Stimulated activated CD8-positive, alpha-beta memory T cell treated with anti-CD3 and anti-CD28 coated beads, Interleukin-15, amount 100 ng/mL, for 4 hours (primary cell): Measurements from ENCODE around the gene EXOC1L.
"Not testable (repeated sequence)": the region's sequence is repeated elsewhere in the genome, so short reads cannot be mapped to it uniquely, and the experiment has no call there.

ENCODE experiments used
- DNase-seq, 2 donors: peaks; one replicate each; pipeline ENCODE4 v3.0.0-alpha.2; 2020; ENCODE audit warnings: low read depth in 2 of 2

EXOC1L gene

DNA sequence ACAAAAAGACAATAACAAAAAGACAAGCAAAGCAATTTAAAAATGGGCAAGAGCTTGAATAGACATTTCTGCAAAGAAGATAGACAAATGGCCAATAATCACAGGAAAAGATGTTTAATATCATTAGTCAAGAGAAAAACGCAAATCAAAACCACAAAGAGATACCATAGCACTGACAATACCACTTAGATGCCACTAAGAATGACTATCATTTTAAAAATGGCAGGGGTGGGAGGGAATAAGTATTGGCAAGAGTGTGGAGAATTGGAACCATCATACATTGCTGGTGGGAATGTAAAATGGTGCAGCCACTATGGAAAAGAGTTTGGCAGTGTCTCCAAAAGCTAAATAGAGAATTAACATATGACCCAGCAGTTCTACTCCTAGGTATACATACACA, 18.8 kb downstream of the EXOC1L start:
- no peak for DNase-seq

DNA sequence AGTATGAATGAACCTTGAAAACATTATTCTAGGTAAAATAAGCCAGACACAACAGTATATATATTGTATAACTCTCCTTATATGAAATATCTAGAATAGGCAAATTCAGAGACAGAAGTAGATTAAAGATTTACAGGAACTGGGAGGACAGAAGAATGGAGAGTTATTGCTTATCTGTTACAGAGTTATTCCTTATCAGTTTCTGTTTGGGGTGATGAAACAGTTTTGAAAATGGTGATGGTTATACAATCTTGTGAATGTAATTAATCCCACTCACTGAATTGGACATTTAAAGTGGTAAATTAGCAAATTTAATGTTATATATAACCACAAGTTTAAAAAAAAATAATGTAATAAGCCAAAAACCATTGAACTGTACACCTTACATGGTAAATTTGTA, 19.4 kb downstream of the EXOC1L start:
- DNase-seq = no peak

DNA sequence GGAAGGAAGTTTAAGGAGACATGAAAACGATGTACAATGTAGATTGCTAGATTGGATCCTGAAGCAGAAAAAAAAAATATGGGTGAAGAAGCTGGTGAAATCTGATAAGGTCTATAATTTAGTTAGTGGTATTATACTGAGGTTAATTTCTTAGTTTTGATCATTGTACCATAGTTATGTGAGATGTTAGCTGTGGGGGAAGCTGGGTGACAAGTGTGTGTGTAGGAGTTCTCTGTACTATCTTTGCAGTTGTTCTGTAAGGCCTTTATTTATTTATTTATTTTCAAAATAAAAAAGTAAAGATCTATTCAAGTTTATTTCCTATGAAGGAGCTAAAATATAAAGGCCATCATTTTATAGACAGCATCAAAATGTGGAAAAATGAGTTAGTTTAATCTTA, 21.4 kb downstream of the EXOC1L start:
- DNase-seq = no peak

DNA sequence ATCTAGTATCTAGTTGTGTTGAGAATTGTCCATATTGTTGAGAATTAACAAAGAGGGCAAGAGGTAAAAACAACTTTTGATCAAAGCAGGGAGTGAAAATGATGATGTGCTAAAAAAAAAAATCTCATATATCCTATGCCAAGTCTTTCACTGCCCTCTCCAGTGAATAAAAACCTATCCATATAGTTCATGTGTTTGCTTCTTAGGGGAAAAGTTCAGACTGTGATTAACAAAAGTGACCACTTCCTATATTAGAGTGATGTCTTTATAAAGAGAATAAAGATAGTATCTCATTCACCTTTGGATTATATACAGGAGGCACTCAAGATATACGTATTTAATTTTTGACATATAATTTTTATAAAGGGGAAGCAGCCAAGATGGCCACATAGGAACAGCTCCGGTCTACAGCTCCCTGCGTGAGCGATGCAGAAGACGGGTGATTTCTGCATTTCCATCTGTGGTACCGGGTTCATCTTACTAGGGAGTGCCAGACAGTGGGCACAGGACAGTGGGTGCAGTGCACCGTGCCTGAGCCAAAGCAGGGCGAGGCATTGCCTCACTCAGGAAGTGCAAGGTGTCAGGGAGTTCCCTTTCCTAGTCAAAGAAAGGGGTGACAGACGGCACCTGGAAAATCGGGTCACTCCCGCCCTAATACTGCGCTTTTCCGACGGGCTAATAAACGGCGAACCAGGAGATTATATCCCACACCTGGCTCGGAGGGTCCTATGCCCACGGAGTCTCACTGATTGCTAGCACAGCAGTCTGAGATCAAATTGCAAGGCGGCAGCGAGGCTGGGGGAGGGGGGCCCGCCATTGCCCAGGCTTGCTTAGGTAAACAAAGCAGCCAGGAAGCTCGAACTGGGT, 22.0 kb downstream of the EXOC1L start:
- DNase-seq = not testable (repeated sequence)

DNA sequence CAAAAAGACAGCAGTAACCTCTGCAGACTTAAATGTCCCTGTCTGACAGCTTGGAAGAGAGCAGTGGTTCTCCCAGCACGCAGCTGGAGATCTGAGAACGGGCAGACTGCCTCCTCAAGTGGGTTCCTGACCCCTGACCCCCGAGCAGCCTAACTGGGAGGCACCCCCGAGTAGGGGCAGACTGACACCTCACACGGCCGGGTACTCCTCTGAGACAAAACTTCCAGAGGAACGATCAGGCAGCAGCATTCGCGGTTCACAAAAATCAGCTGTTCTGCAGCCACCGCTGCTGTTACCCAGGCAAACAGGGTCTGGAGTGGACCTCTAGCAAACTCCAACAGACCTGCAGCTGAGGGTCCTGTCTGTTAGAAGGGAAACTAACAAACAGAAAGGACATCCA, 22.7 kb downstream of the EXOC1L start:
- DNase-seq = not testable (repeated sequence)

DNA sequence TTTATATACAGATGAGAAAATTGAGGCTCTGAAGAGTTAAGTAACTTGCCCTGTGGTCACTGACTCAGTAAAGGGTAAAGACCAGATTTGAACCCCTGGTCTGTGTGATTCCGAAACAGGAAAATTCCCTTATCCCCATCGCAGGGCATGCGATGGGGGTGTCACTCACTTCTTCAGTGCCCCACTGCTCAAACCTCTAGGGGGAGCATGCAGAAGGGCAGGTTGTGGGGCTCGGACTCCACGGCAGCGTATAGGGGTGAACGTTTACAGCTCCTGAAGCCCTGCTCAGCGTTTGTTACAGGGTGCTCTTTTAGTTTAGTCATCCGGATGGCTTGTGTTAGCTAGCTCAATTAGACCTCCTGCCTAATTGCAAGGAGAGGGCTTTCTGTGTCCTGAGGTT, 30.1 kb downstream of the EXOC1L start:
- DNase-seq = no peak

DNA sequence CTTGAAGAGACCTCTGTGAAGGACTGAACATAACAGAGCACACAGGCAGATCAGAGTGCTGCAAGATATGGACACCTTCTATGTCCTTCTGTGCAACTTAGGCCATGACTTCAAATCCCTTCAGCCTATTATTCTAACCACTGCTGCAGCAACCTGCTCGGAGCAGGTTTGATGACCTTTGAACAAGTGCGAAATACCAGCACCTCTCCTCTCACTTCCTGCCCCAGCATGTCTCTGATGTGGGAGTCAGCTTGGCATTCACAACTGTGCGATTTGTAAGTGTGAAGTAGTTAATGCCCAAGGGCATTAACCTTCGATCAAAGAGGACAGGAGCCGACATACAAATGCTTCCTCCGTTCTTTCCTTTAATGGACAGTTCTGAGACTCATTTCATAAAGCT, 32.3 kb downstream of the EXOC1L start:
- DNase-seq = peak in 1 of 2 donors; percentile 8

DNA sequence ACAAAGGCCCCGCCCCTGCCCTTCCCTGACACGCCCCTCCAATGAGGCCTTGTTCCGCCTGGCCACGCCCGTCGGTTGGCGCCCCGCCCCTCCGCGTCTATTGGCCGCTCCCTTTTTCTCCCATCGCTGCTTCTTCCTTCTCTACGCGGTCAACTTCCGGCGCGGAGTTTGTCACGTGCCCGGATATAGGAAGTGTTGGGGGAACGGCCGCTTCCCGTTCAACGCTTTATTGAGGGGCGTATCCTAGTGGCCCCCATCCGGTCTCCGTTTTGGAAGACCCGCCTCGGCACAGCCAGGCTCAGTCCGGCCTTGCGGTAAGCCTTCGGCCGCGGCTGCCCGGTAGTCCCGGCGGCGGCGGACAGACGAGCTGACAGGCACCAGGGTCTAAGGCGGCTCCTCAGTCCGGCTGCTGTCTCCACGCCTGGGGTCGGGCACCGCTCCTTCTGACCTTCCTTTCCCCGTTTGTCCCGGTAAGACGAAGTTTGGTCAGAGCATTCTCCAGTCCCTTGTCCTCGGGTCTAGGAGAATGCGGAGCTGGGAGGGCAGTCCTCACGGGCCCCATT, 34.0 kb downstream of the EXOC1L start, which contains the start of gene EXOC1:
EXOC1 (plus strand) TSS at position 165 of the 563 bp plus-strand sequence. CDS start 4,676 bp downstream, outside the sequence.
- peak; percentile 90 to 94 for DNase-seq

DNA sequence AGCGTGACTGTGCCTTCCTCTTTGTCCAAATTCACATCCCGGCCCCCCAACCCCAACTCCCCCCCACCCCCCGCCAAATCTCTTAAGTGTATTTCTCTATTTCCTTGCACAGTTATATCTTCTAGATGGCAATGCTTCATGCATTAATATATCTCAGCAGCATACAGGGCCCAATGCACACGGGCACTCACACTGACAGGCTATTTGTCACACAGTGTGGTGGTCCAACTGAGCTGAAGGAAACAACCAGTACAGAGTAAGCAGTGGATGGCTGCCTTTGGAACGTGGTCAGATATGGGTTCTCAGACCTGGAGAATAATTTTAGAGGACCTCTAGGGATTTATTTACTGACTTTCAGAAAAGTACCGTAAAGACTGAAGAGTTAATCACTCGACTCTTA, 34.5 kb downstream of the EXOC1L start:
- DNase-seq = no peak

DNA sequence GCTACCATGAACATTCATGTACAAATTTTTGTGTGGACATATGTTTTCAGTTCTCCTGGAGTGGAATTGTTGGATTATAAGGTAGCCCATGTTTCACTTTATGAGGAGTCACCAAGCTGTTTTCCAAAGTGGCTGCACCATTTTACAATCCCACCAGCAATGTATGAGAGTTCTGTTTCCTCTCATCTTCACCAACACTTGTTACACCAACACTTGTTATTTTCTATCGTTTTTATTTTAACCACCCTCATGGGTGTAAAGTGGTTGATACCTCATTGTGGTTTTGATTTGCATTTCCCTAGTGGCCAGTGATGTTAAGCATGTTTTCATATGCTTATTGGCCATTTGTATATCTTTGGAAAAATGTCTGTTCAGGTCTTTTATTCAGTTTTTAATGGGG, 38.0 kb downstream of the EXOC1L start:
- DNase-seq = no peak

DNA sequence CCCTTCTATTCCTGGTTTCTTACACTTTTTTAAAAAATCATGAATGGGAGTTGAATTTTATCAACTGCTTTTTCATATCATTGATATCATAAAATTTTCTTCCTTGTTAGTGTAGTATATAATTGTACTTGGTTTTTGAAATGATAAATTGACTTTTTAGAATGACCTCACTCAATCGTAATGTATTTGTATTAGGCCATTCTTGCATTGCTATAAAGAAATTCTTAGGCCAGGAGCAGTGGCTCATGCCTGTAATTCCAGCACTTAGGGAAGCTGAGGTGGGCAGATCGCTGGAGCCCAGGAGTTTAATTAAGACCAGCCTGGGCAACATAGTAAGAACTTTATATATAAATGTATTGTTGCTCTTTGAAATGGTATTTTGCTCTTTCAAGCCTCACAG, 40.1 kb downstream of the EXOC1L start:
- DNase-seq = no peak

DNA sequence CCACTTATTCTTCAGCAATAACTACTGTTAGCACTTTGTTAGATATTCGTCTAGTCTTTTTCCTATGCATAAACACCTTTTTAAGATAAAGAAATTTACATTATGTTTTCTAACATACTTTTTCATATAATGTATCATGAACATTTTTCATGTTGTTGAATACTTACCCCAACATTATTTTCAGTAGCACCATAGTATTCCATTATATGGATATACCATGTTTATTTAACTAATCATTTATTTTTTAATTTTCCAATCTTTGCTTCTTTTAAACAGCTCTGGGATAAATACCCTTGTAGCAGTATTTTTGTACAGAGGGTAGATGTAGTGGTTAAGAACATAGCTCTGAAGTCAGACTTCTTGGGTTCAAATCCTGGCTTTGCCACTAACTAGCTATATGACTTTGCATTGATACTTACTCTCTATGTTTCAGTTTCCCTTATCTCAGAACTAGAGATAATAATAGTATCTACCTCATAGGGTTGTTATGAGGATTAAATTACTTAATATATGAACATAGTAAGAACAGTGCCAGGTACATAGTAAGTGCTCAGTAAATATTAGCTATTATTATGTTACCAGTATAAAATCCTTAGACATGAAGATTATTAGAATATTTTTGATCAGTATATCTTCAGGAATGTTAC, 45.1 kb downstream of the EXOC1L start:
- no peak for DNase-seq

DNA sequence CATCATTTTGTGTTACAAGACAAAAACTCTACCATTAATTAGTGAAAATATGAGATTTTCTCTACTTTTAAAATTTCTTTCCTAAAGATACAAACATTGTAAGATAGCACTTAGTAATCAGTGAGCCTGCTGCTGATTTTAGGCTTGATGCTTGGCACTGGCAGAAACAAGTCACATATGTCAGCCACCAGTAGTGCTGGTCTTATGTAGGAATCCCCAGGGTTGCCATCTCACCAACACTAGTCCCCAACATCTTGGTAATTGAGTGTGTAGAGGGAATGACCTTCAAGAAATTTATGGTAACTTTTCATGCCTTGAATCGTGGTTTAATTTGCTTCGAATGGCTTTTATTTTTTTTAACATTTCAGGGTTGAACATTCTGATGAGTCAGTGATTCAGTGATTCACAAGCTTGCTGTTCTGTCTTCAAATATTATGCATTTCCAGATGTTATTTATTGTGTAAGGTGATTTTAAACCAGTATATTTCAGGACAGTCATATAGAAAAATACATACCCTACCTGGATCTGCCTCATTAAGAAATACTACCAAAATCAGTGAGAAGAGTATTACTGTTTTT, 45.7 kb downstream of the EXOC1L start:
- DNase-seq = no peak

DNA sequence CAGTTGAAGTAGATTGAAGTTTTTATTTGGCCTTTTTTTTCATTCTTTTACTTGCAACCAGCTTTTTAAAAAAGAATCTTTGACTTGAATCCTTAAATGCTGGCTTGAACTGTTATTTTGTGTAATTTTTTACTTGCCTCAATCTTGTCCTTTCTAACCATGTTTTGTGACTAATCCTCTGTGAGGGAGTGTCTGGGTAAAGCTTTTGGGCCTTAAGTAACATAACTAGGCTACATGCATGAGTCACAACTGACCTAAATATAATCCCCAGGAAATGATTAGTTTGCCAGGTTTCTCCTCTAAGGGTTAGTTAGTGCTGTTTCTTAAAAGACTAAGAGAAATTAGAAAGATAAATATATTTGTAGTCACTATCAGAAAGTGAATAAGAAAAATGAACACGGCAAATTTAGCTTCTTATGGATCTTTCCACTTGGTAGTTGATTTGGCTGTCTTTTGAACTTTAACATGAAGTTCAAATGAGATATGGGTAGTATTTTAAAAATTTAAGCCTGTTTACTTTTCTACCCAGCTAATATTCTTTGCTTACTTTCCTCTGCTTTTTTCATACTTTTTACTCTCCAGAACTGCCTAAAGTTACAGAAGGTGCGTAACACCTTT, 46.8 kb downstream of the EXOC1L start:
- DNase-seq = no peak

DNA sequence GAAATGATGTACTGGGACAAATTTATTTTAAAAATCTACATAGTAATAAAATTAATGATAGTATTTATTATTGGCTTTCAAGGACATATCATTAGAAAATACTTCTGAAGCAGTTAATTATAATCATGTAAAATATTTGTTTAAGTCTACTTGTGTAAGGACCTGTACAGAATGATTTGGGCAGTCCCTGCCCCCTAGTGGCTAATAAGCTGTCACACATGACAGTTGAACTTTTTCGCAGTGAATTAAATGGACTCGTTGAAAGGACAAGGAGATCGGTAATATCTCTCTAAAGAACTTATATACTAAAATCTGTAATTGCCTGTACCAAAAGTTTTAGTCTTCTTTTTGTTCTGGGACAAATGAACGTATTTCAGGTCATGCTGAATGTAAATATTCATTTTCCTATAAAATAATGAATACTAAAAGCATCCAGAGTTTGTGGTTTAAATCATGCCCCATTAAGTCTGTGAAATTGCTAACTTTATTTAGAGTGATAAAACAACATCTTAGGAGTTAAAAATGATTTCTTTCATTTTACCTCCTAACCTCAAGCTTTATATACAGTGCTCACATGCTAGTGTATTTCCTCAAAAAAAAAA, 47.5 kb downstream of the EXOC1L start:
- DNase-seq = no peak

DNA sequence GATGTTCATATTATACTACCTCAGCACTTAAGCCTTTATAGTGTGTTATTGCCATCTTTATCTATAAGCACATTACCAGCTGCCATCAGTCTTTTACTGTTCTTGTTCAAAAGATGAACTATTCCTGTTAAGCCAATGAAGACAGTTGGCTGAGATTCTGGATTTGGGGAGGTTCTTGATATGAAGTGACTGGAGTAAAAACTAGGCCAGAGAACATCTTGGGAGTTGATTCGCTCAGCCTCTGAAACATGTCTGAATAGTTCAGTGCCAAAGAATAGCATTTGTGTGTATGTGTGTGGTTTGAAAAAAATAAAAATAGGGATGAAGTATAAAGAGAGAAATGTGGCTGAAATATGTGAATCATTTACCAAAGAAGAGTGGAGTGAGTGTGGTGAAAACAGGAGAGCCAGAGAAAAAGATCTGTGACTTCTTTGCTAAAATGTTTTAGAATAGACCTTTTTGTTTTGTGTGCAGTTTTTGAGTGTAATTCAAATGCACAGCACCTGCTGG, 49.0 kb downstream of the EXOC1L start:
- no peak for DNase-seq

DNA sequence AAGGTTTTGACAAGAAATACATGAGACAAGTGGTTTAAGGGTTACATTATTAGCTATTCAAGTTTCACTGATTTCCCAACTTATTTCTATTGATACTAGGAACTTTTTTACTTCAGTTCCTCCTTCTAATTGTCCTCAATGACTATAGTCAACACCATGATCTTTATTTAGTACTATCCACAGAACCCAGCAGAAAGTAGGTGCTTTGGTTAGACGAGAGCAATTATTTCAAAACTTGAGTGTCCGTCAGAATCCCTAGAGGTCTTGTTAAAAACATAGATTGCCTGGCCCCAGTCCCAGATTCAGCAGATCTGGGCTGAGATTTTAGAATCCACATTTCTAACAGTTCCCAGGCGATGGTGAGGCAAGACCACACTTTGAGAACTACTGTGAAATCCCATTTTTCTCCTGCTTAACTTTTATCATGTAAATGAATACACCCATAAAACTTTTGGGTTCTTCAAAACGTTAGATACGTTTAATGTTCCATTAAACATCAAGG, 51.8 kb downstream of the EXOC1L start:
- no peak for DNase-seq

DNA sequence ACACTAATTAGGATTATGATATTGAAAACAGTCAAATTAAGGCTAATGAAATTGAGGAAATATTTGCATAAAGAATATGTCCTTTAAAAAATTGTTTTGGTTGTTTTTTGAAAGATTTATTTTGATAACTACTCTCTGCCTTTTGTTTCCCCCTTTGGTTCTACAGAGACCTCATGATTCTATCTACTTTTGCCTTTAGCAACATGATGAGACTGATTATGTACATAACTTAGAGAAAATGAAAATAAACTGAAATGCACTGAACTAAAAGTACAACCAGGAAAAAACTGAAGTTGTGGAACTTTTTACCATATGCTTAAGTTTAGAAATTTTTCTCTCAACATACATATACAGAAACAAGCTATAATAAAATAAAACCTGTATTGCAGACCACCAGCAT, 55.2 kb downstream of the EXOC1L start:
- DNase-seq = no peak

DNA sequence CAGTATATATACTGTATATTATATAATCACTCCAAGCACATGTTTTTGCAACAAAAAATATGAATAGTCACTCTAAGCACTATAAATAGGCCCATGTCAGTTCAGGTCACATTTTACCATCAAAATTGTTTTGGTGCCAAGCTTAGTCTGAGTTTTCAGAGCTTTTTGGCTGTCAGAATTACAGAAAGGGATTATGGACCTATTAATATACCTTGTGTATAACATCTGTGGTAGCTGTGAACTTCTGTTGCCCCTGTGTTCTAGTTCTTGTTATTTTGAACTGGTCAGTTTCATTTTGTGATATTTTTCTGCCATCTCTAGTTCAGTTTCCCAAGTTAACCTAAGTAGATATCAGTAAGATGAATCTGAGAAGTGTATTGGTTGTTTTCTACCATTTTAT, 56.8 kb downstream of the EXOC1L start:
- DNase-seq = no peak

DNA sequence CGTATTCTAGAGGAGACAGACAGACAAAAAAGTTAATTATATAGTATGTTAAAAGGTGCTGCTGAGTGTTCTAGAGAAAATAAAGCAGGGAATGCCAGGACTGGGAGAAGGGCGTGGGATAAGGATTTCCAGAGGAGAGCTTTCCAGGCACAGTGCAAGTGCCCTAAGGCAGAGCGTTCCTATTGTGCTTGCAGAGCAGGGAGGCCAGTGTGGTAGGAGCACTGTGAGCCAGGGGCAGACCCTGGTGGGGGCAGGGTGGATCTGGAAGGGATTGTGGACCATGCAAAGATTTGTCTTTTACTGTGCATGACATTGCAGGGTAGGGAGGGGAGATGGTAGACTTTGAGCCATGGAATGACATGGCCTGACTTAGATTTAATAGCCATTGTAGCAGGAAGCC, 59.6 kb downstream of the EXOC1L start:
- DNase-seq = no peak

DNA sequence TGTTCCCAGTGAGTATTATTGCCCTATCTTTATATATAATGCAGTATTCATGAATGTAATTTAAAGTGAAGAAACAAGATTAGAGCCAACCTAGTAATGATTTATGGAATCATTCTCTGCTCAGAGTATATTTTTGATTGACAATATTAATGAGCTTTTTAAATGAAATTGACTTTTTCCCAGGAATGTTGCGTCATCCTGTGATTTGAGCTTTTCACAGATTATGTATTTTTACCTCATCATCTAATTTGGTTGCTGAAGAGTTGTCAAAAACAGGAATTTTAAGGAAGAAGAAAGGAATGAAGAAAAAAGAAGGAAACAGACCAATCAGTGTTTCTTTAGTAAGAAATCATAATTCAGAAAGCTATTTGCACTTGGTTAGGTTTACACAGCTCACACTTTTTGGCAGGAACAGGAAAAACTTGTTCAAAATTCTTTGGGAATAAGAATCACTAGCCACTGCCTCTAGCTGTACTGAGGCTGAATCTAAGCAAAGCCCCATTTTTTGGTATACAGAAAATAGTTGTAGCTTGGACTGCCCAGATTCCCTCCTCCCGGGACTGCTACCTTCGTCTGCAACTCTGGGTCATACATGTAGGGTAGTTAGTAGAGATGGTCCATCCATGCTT, 61.2 kb downstream of the EXOC1L start:
- no peak for DNase-seq
